Mesodermal cell (in vitro differentiated cells): ENCODE results near the gene ENPP1.

Experiments used
- H3K27ac ChIP-seq: 2 replicates; pipeline ENCODE4 v1.7.0; 2013; ENCODE audit warnings: mild to moderate bottlenecking, low read depth, low read length, moderate library complexity; ENCODE audit not compliant: severe bottlenecking
- H3K36me3 ChIP-seq: 2 replicates; pipeline ENCODE4 v1.7.1; 2013; ENCODE audit warnings: mild to moderate bottlenecking, low read length, moderate library complexity; ENCODE audit not compliant: control insufficient read depth, insufficient read depth
- H3K4me1 ChIP-seq: one replicate; pipeline ENCODE4 v1.7.1; 2013; ENCODE audit warnings: mild to moderate bottlenecking, low read length; ENCODE audit not compliant: insufficient read depth, control insufficient read depth, poor library complexity, severe bottlenecking
- H3K4me3 ChIP-seq: 2 replicates; pipeline ENCODE4 v1.7.0; 2013; ENCODE audit warnings: low read length, control low read depth, mild to moderate bottlenecking; ENCODE audit not compliant: insufficient read depth, poor library complexity, severe bottlenecking; ENCODE audit errors: extremely low read depth
- H3K9me3 ChIP-seq: 2 replicates; pipeline ENCODE4 v1.7.1; 2013; ENCODE audit warnings: mild to moderate bottlenecking, low read length, moderate library complexity; ENCODE audit not compliant: control insufficient read depth
- WGBS, 2 experiments: methylation state at CpG; one replicate each; pipeline ENCODE4 v1.1.5; 2013; ENCODE audit warnings: missing lambda C conversion rate in 2 of 2; ENCODE audit not compliant: insufficient coverage in 2 of 2; 5-methylcytosine and 5-hydroxymethylcytosine counted together

The ENPP1 gene

GRCh38 chr6:131784561-131784960 is 23.3 kb upstream of the ENPP1 start:
- no peaks in the 10 kb centered on the region for H3K4me1 ChIP-seq
- H3K27ac ChIP-seq = no peak overlapping the region
- H3K4me3 ChIP-seq = no peak overlapping the region
- no peaks in the 10 kb centered on the region for H3K9me3 ChIP-seq
- no peaks in the 10 kb centered on the region for H3K36me3 ChIP-seq
- WGBS, 2 experiments = 75 to 88% methylated on average over 1 of the region's 1 CpG

GRCh38 chr6:131787079-131787478 is 20.7 kb upstream of the ENPP1 start:
- Histone ChIP-seq H3K9me3 (no peaks in the 10 kb centered on the region), H3K4me1 (peaks cover 4% of the 10 kb centered on the region), H3K4me3 (no peak overlapping the region), H3K27ac (no peak overlapping the region), H3K36me3 (no peaks in the 10 kb centered on the region)

GRCh38 chr6:131787766-131788712 is 19.8 kb upstream of the ENPP1 start:
- 92 to 96% methylated on average over 5 of the region's 8 CpGs for WGBS, 2 experiments
- Histone ChIP-seq H3K27ac (no peak overlapping the region), H3K4me3 (no peak overlapping the region)

GRCh38 chr6:131789219-131789618 is 18.6 kb upstream of the ENPP1 start:
- Histone ChIP-seq H3K9me3 (no peaks in the 10 kb centered on the region), H3K4me3 (no peak overlapping the region), H3K4me1 (peaks cover 5% of the 10 kb centered on the region), H3K36me3 (no peaks in the 10 kb centered on the region), H3K27ac (no peak overlapping the region)
- 67 to 86% methylated on average over 1 of the region's 1 CpG for WGBS, 2 experiments

More at GRCh38 chr6:131787766-131788712, 19.8 kb upstream of the ENPP1 start:
- Histone ChIP-seq H3K36me3 (no peaks in the 10 kb centered on the region), H3K4me1 (peaks cover 5% of the 10 kb centered on the region), H3K9me3 (no peaks in the 10 kb centered on the region)

- no peak overlapping the region for H3K27ac ChIP-seq
- H3K9me3 ChIP-seq = no peaks in the 10 kb centered on the region
- H3K4me1 ChIP-seq = peaks cover 5% of the 10 kb centered on the region
- WGBS, 2 experiments = 93% methylated on average over 3 to 4 of the region's 5 CpGs
- H3K36me3 ChIP-seq = no peaks in the 10 kb centered on the region
- H3K4me3 ChIP-seq = no peak overlapping the region
Observed at GRCh38 chr6:131791476-131791875, 16.3 kb upstream of the ENPP1 start.

GRCh38 chr6:131792091-131792496 is 15.7 kb upstream of the ENPP1 start:
- peaks cover 5% of the 10 kb centered on the region for H3K4me1 ChIP-seq
- no peaks in the 10 kb centered on the region for H3K9me3 ChIP-seq
- H3K27ac ChIP-seq = no peak overlapping the region
- 80 to 92% methylated on average over 4 of the region's 6 CpGs for WGBS, 2 experiments
- no peak overlapping the region for H3K4me3 ChIP-seq
- no peaks in the 10 kb centered on the region for H3K36me3 ChIP-seq

- no peaks in the 10 kb centered on the region for H3K36me3 ChIP-seq
- H3K27ac ChIP-seq = no peak overlapping the region
- H3K9me3 ChIP-seq = no peaks in the 10 kb centered on the region
- no peak overlapping the region for H3K4me3 ChIP-seq
- WGBS, 2 experiments = no CpG with 5 or more reads among the region's 2 CpGs
- peaks cover 5% of the 10 kb centered on the region for H3K4me1 ChIP-seq
Observed at GRCh38 chr6:131795366-131795765, 12.5 kb upstream of the ENPP1 start.

GRCh38 chr6:131802347-131802746 is 5.5 kb upstream of the ENPP1 start:
- WGBS, 2 experiments = 100% methylated on average over 1 of the region's 2 CpGs; no CpG with 5 or more reads in 1 of the 2 experiments
- Histone ChIP-seq H3K9me3 (no peaks in the 10 kb centered on the region), H3K4me1 (no peaks in the 10 kb centered on the region), H3K27ac (no peak overlapping the region), H3K36me3 (no peaks in the 10 kb centered on the region), H3K4me3 (no peak overlapping the region)

- Histone ChIP-seq H3K4me1 (no peaks in the 10 kb centered on the region), H3K36me3 (no peaks in the 10 kb centered on the region), H3K9me3 (no peaks in the 10 kb centered on the region), H3K27ac (no peak overlapping the region), H3K4me3 (no peak overlapping the region)
- WGBS, 2 experiments = 81 to 85% methylated on average over 9 to 10 of the region's 10 CpGs
Observed at GRCh38 chr6:131803007-131803769, 4.6 kb upstream of the ENPP1 start.

- Histone ChIP-seq H3K36me3 (no peaks in the 10 kb centered on the region), H3K4me3 (no peak overlapping the region), H3K27ac (no peak overlapping the region), H3K9me3 (no peaks in the 10 kb centered on the region), H3K4me1 (no peaks in the 10 kb centered on the region)
- no CpG with 5 or more reads among the region's 1 CpG for WGBS, 2 experiments
Observed at GRCh38 chr6:131804131-131804530, 3.7 kb upstream of the ENPP1 start.

- Histone ChIP-seq H3K27ac (no peak overlapping the region), H3K36me3 (no peaks in the 10 kb centered on the region), H3K4me1 (no peaks in the 10 kb centered on the region), H3K9me3 (no peaks in the 10 kb centered on the region), H3K4me3 (peak overlapping the region; percentile 58)
- 9 to 18% methylated on average over 13 to 14 of the region's 17 CpGs for WGBS, 2 experiments
Observed at GRCh38 chr6:131807321-131807643, 538 bp upstream of the ENPP1 start.
